Endothelial cell of umbilical vein (primary cell): ENCODE results near the gene CCDC85C.

Experiments used
- EZH2 ChIP-seq: IDR thresholded peaks from 2 replicates; pipeline ENCODE4 v1.6.1; 2012; ENCODE audit warnings: borderline replicate concordance, low read depth, mild to moderate bottlenecking, moderate library complexity, low read length, inconsistent platforms; ENCODE audit not compliant: severe bottlenecking
- FOS ChIP-seq: IDR thresholded peaks from 2 replicates; pipeline ENCODE4 v1.6.1; 2011; ENCODE audit warnings: mild to moderate bottlenecking, low read length, moderate library complexity, borderline replicate concordance; ENCODE audit not compliant: insufficient read depth
- JUN ChIP-seq: IDR thresholded peaks from 2 replicates; pipeline ENCODE4 v1.6.1; 2011; ENCODE audit warnings: borderline replicate concordance, low read depth; ENCODE audit not compliant: insufficient read length, insufficient read depth
- MAX ChIP-seq: IDR thresholded peaks from 2 replicates; pipeline ENCODE4 v1.6.1; 2011; ENCODE audit not compliant: insufficient read depth, insufficient read length
- MYC ChIP-seq: IDR thresholded peaks from one replicate; pipeline ENCODE4 v1.6.1; 2011; ENCODE audit warnings: mild to moderate bottlenecking, low read depth, low read length
- POLR2A ChIP-seq: IDR thresholded peaks from 2 replicates; pipeline ENCODE4 v1.6.1; 2012; ENCODE audit warnings: low read depth, mild to moderate bottlenecking, control low read depth, low read length
- POLR2AphosphoS5 ChIP-seq: IDR thresholded peaks from 2 replicates; pipeline ENCODE4 v1.6.1; 2012; ENCODE audit warnings: low read depth, mild to moderate bottlenecking, control low read depth, low read length, moderate library complexity; ENCODE audit not compliant: insufficient read depth
- TF ChIP-seq, protein P1 (sequence below), 2 donors: IDR thresholded peaks; 1 replicate in 1 of 2; 2 replicates in 1 of 2; pipeline ENCODE4 v1.5.1; 2011; ENCODE audit warnings: low read length in 2 of 2, mild to moderate bottlenecking in 2 of 2, moderate library complexity in 2 of 2, control low read depth in 1 of 2, inconsistent platforms in 1 of 2, low read depth in 1 of 2; ENCODE audit not compliant: insufficient read depth in 1 of 2; ENCODE audit errors: extremely low read depth in 1 of 2

DNA sequence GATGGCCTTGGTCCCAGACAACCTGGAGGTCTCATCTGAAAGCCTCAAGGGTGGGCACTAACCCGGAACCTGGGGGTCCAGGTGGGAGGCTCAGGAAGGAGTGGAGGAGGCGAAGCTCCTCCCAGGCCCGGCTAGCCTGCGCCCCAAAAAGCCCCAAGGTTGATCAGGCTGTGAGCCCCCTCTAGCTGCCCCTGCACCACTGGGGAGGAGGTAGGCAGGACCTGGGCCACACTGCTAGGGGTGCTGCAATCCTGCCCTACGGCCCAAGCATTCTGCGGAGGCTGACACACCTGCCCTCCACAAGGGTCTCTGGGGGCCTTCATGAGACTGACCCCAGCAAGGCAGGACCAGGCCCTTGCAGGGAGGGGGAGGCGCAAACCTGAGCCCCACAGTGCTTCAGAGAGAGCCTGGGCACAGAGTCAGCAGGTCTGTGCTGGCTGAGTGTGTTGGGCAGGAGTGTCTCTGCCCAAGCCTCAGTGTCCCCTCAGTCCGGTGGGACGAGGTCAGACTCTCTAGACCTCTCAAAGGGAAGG, 51.9 kb downstream of the CCDC85C start:
- TF ChIP-seq EZH2 = no peak
- TF ChIP-seq POLR2AphosphoS5 = no peak
- TF ChIP-seq, protein P1, sequence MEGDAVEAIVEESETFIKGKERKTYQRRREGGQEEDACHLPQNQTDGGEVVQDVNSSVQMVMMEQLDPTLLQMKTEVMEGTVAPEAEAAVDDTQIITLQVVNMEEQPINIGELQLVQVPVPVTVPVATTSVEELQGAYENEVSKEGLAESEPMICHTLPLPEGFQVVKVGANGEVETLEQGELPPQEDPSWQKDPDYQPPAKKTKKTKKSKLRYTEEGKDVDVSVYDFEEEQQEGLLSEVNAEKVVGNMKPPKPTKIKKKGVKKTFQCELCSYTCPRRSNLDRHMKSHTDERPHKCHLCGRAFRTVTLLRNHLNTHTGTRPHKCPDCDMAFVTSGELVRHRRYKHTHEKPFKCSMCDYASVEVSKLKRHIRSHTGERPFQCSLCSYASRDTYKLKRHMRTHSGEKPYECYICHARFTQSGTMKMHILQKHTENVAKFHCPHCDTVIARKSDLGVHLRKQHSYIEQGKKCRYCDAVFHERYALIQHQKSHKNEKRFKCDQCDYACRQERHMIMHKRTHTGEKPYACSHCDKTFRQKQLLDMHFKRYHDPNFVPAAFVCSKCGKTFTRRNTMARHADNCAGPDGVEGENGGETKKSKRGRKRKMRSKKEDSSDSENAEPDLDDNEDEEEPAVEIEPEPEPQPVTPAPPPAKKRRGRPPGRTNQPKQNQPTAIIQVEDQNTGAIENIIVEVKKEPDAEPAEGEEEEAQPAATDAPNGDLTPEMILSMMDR (IDR thresholded peaks at IDR 0.05; ENCODE audit: extremely low read depth in 1 of 2, insufficient read depth in 1 of 2, low read depth in 1 of 2, low read length in 2 of 2) = no peak
- no peak for TF ChIP-seq POLR2A
- TF ChIP-seq JUN = no peak
- no peak for TF ChIP-seq MAX
- TF ChIP-seq FOS = no peak
- no peak for TF ChIP-seq MYC
